Measurements from ENCODE around the gene LEP. TPM values are rescaled to one million over a fixed set of nuclear protein-coding genes. Genes with fewer than 3 reads are reported as not detected.
"Not testable (repeated sequence)": the region's sequence is repeated elsewhere in the genome, so short reads cannot be mapped to it uniquely, and the experiment has no call there.

The LEP gene
- total RNA-seq, 1 experiment from 2014 or later = not detected

DNA sequence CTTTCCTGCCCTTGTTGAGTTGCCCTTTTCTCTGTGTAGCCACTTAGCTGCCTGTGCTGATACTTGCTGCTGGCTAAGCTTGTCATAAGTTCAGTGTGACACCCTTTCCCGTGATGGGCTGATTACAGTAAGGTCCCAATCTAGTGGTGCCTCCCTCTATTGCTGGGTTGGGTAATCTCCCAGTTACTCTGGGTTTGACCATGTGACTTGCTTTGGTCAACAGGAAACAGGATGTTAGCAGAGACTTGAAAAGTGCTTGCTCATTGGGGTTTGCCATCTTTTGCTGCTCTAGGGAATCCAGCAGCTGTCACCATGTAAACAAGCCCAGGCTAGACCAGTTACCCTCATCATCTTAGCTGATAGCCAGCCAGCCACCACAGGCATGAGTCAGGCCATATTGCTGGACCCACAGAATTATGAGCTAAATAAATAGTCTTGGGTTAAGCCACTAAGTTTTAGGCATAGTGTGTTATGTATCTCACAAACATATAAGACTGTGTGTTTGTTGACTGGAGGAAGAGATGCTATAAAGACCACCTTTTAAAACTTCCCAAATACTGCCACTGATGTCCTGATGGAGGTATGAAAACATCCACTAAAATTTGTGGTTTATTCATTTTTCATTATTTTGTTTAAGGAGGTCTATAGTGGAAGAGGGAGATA is 4.0 kb upstream of the LEP start:
- Mint-ChIP-seq H3K27me3 (ENCODE audit: low read depth) (peaks cover 25% of the 10 kb centered on the region), H3K9me3 (peaks cover 38% of the 10 kb centered on the region), H3K27ac (no peak overlapping the region), H3K4me1 (0 out of 2 replicates have a peak, but pooled peaks cover 3% of the 10 kb centered on the region), H3K4me3 (no peak overlapping the region), H3K36me3 (peaks cover 23% of the 10 kb centered on the region)
- CTCF ChIA-PET = no interaction called here
- POLR2A ChIA-PET = no interaction called here
- ATAC-seq (no peak), DNase-seq (ENCODE audit: low spot score) (no peak)
- no peak for TF ChIP-seq NR2C2 (CRISPR knock-in tag; IDR thresholded peaks at IDR 0.05)
- no peak for TF ChIP-seq HMGA2 (CRISPR knock-in tag; IDR thresholded peaks at IDR 0.05)
- TF ChIP-seq ARID4B (CRISPR knock-in tag; IDR thresholded peaks at IDR 0.05; ENCODE audit: borderline replicate concordance) = no peak
- no peak for TF ChIP-seq JAZF1 (CRISPR knock-in tag; IDR thresholded peaks at IDR 0.05)
- no peak for TF ChIP-seq ZNF416 (CRISPR knock-in tag; IDR thresholded peaks at IDR 0.05)
- TF ChIP-seq, protein P1, sequence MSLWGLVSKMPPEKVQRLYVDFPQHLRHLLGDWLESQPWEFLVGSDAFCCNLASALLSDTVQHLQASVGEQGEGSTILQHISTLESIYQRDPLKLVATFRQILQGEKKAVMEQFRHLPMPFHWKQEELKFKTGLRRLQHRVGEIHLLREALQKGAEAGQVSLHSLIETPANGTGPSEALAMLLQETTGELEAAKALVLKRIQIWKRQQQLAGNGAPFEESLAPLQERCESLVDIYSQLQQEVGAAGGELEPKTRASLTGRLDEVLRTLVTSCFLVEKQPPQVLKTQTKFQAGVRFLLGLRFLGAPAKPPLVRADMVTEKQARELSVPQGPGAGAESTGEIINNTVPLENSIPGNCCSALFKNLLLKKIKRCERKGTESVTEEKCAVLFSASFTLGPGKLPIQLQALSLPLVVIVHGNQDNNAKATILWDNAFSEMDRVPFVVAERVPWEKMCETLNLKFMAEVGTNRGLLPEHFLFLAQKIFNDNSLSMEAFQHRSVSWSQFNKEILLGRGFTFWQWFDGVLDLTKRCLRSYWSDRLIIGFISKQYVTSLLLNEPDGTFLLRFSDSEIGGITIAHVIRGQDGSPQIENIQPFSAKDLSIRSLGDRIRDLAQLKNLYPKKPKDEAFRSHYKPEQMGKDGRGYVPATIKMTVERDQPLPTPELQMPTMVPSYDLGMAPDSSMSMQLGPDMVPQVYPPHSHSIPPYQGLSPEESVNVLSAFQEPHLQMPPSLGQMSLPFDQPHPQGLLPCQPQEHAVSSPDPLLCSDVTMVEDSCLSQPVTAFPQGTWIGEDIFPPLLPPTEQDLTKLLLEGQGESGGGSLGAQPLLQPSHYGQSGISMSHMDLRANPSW (CRISPR knock-in tag; conservative IDR thresholded peaks at IDR 0.05; ENCODE audit: low read depth) = no peak
- TF ChIP-seq ZNF396 (CRISPR knock-in tag; IDR thresholded peaks at IDR 0.05; ENCODE audit: borderline replicate concordance) = no peak
- no peak for TF ChIP-seq IRF2 (CRISPR knock-in tag; IDR thresholded peaks at IDR 0.05; ENCODE audit: borderline replicate concordance, low read depth)
- TF ChIP-seq MXD4 (CRISPR knock-in tag; IDR thresholded peaks at IDR 0.05; ENCODE audit: borderline replicate concordance) = no peak
- TF ChIP-seq ZNF671 (CRISPR knock-in tag; IDR thresholded peaks at IDR 0.05) = no peak
- TF ChIP-seq FOXP1 (CRISPR knock-in tag; IDR thresholded peaks at IDR 0.05; ENCODE audit: borderline replicate concordance) = no peak
- TF ChIP-seq CTCF (IDR thresholded peaks at IDR 0.05) = no peak
- no peak for TF ChIP-seq FOXP4 (CRISPR knock-in tag; IDR thresholded peaks at IDR 0.05)
- TF ChIP-seq MLX (CRISPR knock-in tag; IDR thresholded peaks at IDR 0.05) = no peak
- TF ChIP-seq SOX15 (CRISPR knock-in tag; IDR thresholded peaks at IDR 0.05) = no peak
- no peak for TF ChIP-seq GTF2I (CRISPR knock-in tag; conservative IDR thresholded peaks at IDR 0.05)
- TF ChIP-seq, protein P2, sequence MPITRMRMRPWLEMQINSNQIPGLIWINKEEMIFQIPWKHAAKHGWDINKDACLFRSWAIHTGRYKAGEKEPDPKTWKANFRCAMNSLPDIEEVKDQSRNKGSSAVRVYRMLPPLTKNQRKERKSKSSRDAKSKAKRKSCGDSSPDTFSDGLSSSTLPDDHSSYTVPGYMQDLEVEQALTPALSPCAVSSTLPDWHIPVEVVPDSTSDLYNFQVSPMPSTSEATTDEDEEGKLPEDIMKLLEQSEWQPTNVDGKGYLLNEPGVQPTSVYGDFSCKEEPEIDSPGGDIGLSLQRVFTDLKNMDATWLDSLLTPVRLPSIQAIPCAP (CRISPR knock-in tag; IDR thresholded peaks at IDR 0.05) = no peak
- no peak for TF ChIP-seq SMAD4 (CRISPR knock-in tag; IDR thresholded peaks at IDR 0.05)
- no peak for TF ChIP-seq RELA (CRISPR knock-in tag; IDR thresholded peaks at IDR 0.05; ENCODE audit: borderline replicate concordance)
- TF ChIP-seq KAT7 (CRISPR knock-in tag; IDR thresholded peaks at IDR 0.05; ENCODE audit: borderline replicate concordance) = no peak

DNA sequence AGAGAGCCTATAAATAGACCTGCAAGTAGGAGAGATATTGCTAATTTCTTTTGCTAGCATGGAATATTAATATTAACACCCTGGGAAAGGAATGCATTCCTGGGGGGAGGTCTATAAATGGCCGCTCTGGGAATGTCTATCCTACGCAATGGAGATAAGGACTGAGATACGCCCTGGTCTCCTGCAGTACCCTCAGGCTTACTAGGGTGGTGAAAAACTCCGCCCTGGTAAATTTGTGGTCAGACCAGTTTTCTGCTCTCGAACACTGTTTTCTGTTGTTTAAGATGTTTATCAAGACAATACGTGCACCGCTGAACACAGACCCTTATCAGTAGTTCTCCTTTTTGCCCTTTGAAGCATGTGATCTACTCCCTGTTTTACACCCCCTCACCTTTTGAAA is 1.9 kb upstream of the LEP start:
- DNase-seq (ENCODE audit: low spot score); H3K4me1 Mint-ChIP-seq; ATAC-seq; H3K4me3 Mint-ChIP-seq; H3K27ac Mint-ChIP-seq; POLR2A ChIA-PET; CTCF ChIA-PET: not testable (repeated sequence)
- H3K27me3 Mint-ChIP-seq (ENCODE audit: low read depth) = peaks cover 20% of the 10 kb centered on the region; the same call in 1 of the 2 replicates
- peaks cover 23% of the 10 kb centered on the region for H3K36me3 Mint-ChIP-seq
- H3K9me3 Mint-ChIP-seq = peaks cover 38% of the 10 kb centered on the region

Data from WTC11 (cell line).